Natural killer cell (primary cell): ENCODE data around the gene RASSF5. TPM values are rescaled to one million over a fixed set of nuclear protein-coding genes. Genes with fewer than 3 reads are reported as not detected.

Experiments used
- ATAC-seq, 3 donors: fragments of 150-1000 bp in 2 of 3; fragments of 200-7000 bp in 1 of 3; cut with Tn5 transposase; 1 replicate in 1 of 3; 2 replicates in 2 of 3; pipeline ENCODE4 v1.10.0; 2021; ENCODE audit warnings: mild to moderate bottlenecking in 2 of 3, moderate library complexity in 2 of 3
- DNase-seq, 2 donors: peaks; one replicate each; pipeline versions ENCODE4 v3.0.0 to v3.0.0-alpha.2; 2013 to 2021; ENCODE audit warnings: mixed read lengths in 1 of 2
- H3K27ac ChIP-seq: one replicate; pipeline ENCODE4 v1.5.1; 2013; ENCODE audit warnings: mild to moderate bottlenecking, low read length
- H3K27me3 ChIP-seq: one replicate; pipeline ENCODE4 v1.6.1; 2013; ENCODE audit warnings: low read length; ENCODE audit not compliant: control insufficient read depth, insufficient read depth
- H3K36me3 ChIP-seq: one replicate; pipeline ENCODE4 v1.6.1; 2013; ENCODE audit warnings: low read length; ENCODE audit not compliant: control insufficient read depth, insufficient read depth
- H3K4me1 ChIP-seq: one replicate; pipeline ENCODE4 v1.6.1; 2013; ENCODE audit warnings: low read length; ENCODE audit not compliant: control insufficient read depth, insufficient read depth
- H3K4me3 ChIP-seq: one replicate; pipeline ENCODE4 v1.5.1; 2013; ENCODE audit warnings: low read length
- H3K9me3 ChIP-seq: one replicate; pipeline ENCODE4 v1.6.1; 2013; ENCODE audit warnings: low read length; ENCODE audit not compliant: control insufficient read depth, insufficient read depth
- H3K27ac Mint-ChIP-seq, 2 donors: one replicate each; pipeline ENCODE4 v1.8.0; 2022; ENCODE audit warnings: mild to moderate bottlenecking in 2 of 2, mixed read lengths in 2 of 2, moderate library complexity in 1 of 2
- H3K27me3 Mint-ChIP-seq, 2 donors: one replicate each; pipeline ENCODE4 v1.8.0; 2022; ENCODE audit warnings: low read depth in 2 of 2, mixed read lengths in 2 of 2
- H3K36me3 Mint-ChIP-seq: one replicate; pipeline ENCODE4 v1.8.0; 2022; ENCODE audit warnings: mixed read lengths
- H3K4me1 Mint-ChIP-seq, 2 donors: one replicate each; pipeline ENCODE4 v1.8.0; 2022; ENCODE audit warnings: mixed read lengths in 2 of 2
- H3K4me3 Mint-ChIP-seq: one replicate; pipeline ENCODE4 v1.8.0; 2022; ENCODE audit warnings: mild to moderate bottlenecking, moderate library complexity, mixed read lengths
- H3K9me3 Mint-ChIP-seq, 2 donors: one replicate each; pipeline ENCODE4 v1.8.0; 2022; ENCODE audit warnings: mixed read lengths in 2 of 2
- WGBS: methylation state at CpG from one replicate; pipeline ENCODE4 v1.1.7; 2013; ENCODE audit warnings: missing lambda C conversion rate; ENCODE audit not compliant: insufficient coverage; 5-methylcytosine and 5-hydroxymethylcytosine counted together
- intact Hi-C: fragments of 100-400 bp; cut with micrococcal nuclease; formaldehyde crosslinking; loops from one replicate; pipeline ENCODE4 v1.14.2; 2022
- total RNA-seq, 4 donors: library from RNA; stranded (reverse); fragments of 120-200 nt in 1 of 4; gene quantifications; one replicate each; pipeline versions ENCODE4 v1.2.3 to v1.2.4, GENCODE V29; 2013 to 2022
- TF ChIP-seq, protein P1 (sequence below): fragments of 200-600 bp; IDR thresholded peaks from one replicate; pipeline ENCODE4 v1.8.0; 2022; ENCODE audit warnings: antibody characterized with exemption

RASSF5 gene
- total RNA-seq, 3 donors from 2014 or later (not counting 1 experiment from before 2014, with no cell fraction given): 231 to 333 (median 279) TPM

- DNase-seq (no peak), ATAC-seq (no peak)
- TF ChIP-seq, protein P1, sequence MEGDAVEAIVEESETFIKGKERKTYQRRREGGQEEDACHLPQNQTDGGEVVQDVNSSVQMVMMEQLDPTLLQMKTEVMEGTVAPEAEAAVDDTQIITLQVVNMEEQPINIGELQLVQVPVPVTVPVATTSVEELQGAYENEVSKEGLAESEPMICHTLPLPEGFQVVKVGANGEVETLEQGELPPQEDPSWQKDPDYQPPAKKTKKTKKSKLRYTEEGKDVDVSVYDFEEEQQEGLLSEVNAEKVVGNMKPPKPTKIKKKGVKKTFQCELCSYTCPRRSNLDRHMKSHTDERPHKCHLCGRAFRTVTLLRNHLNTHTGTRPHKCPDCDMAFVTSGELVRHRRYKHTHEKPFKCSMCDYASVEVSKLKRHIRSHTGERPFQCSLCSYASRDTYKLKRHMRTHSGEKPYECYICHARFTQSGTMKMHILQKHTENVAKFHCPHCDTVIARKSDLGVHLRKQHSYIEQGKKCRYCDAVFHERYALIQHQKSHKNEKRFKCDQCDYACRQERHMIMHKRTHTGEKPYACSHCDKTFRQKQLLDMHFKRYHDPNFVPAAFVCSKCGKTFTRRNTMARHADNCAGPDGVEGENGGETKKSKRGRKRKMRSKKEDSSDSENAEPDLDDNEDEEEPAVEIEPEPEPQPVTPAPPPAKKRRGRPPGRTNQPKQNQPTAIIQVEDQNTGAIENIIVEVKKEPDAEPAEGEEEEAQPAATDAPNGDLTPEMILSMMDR: no peak
- Mint-ChIP-seq H3K36me3 (peaks cover 18% of the 10 kb centered on the region), H3K4me3 (peak overlapping the region; percentile 90), H3K9me3 (no peaks in the 10 kb centered on the region), H3K27ac (peak overlapping the region; percentile 90 to 100), H3K27me3 (no peaks in the 10 kb centered on the region), H3K4me1 (peaks cover 96 to 98% of the 10 kb centered on the region in 2 donors)
- peaks cover 100% of the 10 kb centered on the region for H3K4me1 ChIP-seq
- peak overlapping the region; percentile 49 for H3K27ac ChIP-seq
- no peaks in the 10 kb centered on the region for H3K9me3 ChIP-seq
- H3K27me3 ChIP-seq: no peaks in the 10 kb centered on the region
- WGBS: 0% methylated on average over 1 of the region's 1 CpG
- no peak overlapping the region for H3K4me3 ChIP-seq
- H3K36me3 ChIP-seq: peaks cover 67% of the 10 kb centered on the region
- intact Hi-C loops: no loop called here
Observed at GRCh38 chr1:206563367-206564207, 56.3 kb downstream of the RASSF5 start.

- H3K36me3 ChIP-seq: peaks cover 66% of the 10 kb centered on the region
- H3K4me1 ChIP-seq: peaks cover 98% of the 10 kb centered on the region
- Mint-ChIP-seq H3K4me1 (peaks cover 94 to 95% of the 10 kb centered on the region in 2 donors), H3K9me3 (no peaks in the 10 kb centered on the region), H3K36me3 (peaks cover 18% of the 10 kb centered on the region), H3K27ac (peak overlapping the region; percentile 90 to 100), H3K27me3 (no peaks in the 10 kb centered on the region), H3K4me3 (peak overlapping the region; percentile 90)
- TF ChIP-seq, protein P1: no peak
- no peaks in the 10 kb centered on the region for H3K9me3 ChIP-seq
- no peak for DNase-seq
- WGBS: 35% methylated on average over 3 of the region's 4 CpGs
- ATAC-seq: no peak
- no peak overlapping the region for H3K4me3 ChIP-seq
- intact Hi-C loops: loop anchor here (1.0 kb wide), 1 partner anchor 9 kb away; no protein-coding TSS in a partner anchor
- H3K27ac ChIP-seq: peak overlapping the region; percentile 21
- H3K27me3 ChIP-seq: no peaks in the 10 kb centered on the region
Observed at GRCh38 chr1:206565995-206566394, 58.7 kb downstream of the RASSF5 start.

DNA sequence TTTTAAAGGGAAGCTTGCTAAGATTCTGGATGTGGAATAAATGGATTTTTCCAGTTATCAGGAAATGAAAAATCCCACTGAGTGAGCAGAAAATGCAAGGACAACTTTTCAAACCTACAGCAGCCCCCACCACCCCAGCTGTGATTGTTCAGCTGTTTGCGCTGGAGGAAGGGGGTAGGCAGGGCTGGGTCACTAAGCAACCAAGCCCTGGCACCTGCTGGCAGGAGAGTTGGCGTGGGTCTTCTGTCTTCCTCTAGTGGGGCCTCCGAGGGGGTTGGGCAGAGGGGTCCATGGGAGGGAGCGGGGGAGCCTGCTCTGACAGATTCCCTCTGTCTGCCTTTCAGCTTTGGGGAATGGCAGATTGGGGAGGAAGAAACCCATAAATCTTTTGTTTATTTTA lies 59.7 kb downstream of the RASSF5 start:
- Histone ChIP-seq H3K27ac (peak overlapping the region; percentile 55), H3K4me1 (peaks cover 91% of the 10 kb centered on the region), H3K27me3 (no peaks in the 10 kb centered on the region), H3K4me3 (no peak overlapping the region), H3K9me3 (no peaks in the 10 kb centered on the region), H3K36me3 (peaks cover 65% of the 10 kb centered on the region)
- intact Hi-C loops: loop anchor here (1.0 kb wide), 2 partner anchors 8 kb away; no protein-coding TSS in a partner anchor
- DNase-seq (no peak), ATAC-seq (no peak)
- H3K4me3 Mint-ChIP-seq: peak overlapping the region; percentile 90
- peaks cover 97 to 98% of the 10 kb centered on the region in 2 donors for H3K4me1 Mint-ChIP-seq
- no peaks in the 10 kb centered on the region for H3K27me3 Mint-ChIP-seq
- TF ChIP-seq, protein P1: no peak
- peak overlapping the region; percentile 90 to 100 for H3K27ac Mint-ChIP-seq
- 58% methylated on average over 4 of the region's 4 CpGs for WGBS
- peaks cover 18% of the 10 kb centered on the region for H3K36me3 Mint-ChIP-seq
- H3K9me3 Mint-ChIP-seq: no peaks in the 10 kb centered on the region
